Measurements from ENCODE around the gene ROMO1.
"Not testable (repeated sequence)": the region's sequence is repeated elsewhere in the genome, so short reads cannot be mapped to it uniquely, and the experiment has no call there.

ROMO1 gene

GRCh38 chr20:35718972-35719635 is 19.9 kb downstream of the ROMO1 start:
- H3K4me3 ChIP-seq (ENCODE audit: low read depth, low read length) = no peak overlapping the region
- no peak for TF ChIP-seq CTCF (IDR thresholded peaks at IDR 0.05; ENCODE audit: low read depth, low read length)
- DNase-seq (ENCODE audit: low read depth, low spot score) = no peak
- in situ Hi-C loops (cut with HindIII; ENCODE audit: low sequenced_read_pairs) = no loop called here

- in situ Hi-C loops (cut with HindIII; ENCODE audit: low sequenced_read_pairs) = no loop called here
- no peak for DNase-seq (ENCODE audit: low read depth, low spot score)
- TF ChIP-seq CTCF (IDR thresholded peaks at IDR 0.05; ENCODE audit: low read depth, low read length) = no peak
- no peak overlapping the region for H3K4me3 ChIP-seq (ENCODE audit: low read depth, low read length)
Measured at GRCh38 chr20:35719717-35720116, 20.5 kb downstream of the ROMO1 start.

GRCh38 chr20:35720165-35721123 is 21.2 kb downstream of the ROMO1 start:
- in situ Hi-C loops (cut with HindIII; ENCODE audit: low sequenced_read_pairs) = no loop called here
- H3K4me3 ChIP-seq (ENCODE audit: low read depth, low read length) = no peak overlapping the region
- DNase-seq (ENCODE audit: low read depth, low spot score) = no peak
- TF ChIP-seq CTCF (IDR thresholded peaks at IDR 0.05; ENCODE audit: low read depth, low read length) = no peak

- in situ Hi-C loops (cut with HindIII; ENCODE audit: low sequenced_read_pairs) = no loop called here
- no peak overlapping the region for H3K4me3 ChIP-seq (ENCODE audit: low read depth, low read length)
- no peak for TF ChIP-seq CTCF (IDR thresholded peaks at IDR 0.05; ENCODE audit: low read depth, low read length)
- no peak for DNase-seq (ENCODE audit: low read depth, low spot score)
Measured at GRCh38 chr20:35721219-35721618, 22.0 kb downstream of the ROMO1 start.

GRCh38 chr20:35721621-35722020 is 22.4 kb downstream of the ROMO1 start:
- in situ Hi-C loops (cut with HindIII; ENCODE audit: low sequenced_read_pairs) = no loop called here

GRCh38 chr20:35723275-35723639 is 24.1 kb downstream of the ROMO1 start:
- in situ Hi-C loops (cut with HindIII; ENCODE audit: low sequenced_read_pairs); DNase-seq (ENCODE audit: low read depth, low spot score); H3K4me3 ChIP-seq (ENCODE audit: low read depth, low read length): not testable (repeated sequence)

More at GRCh38 chr20:35721621-35722020, 22.4 kb downstream of the ROMO1 start:
- no peak overlapping the region for H3K4me3 ChIP-seq (ENCODE audit: low read depth, low read length)
- DNase-seq (ENCODE audit: low read depth, low spot score) = no peak
- no peak for TF ChIP-seq CTCF (IDR thresholded peaks at IDR 0.05; ENCODE audit: low read depth, low read length)

GRCh38 chr20:35723652-35724320 is 24.6 kb downstream of the ROMO1 start:
- in situ Hi-C loops (cut with HindIII; ENCODE audit: low sequenced_read_pairs); DNase-seq (ENCODE audit: low read depth, low spot score); H3K4me3 ChIP-seq (ENCODE audit: low read depth, low read length): not testable (repeated sequence)
